Thoracic aorta (tissue), 2 donors: ENCODE measurements around the gene FAM13A. TPM values are rescaled to one million over a fixed set of nuclear protein-coding genes. Genes with fewer than 3 reads are reported as not detected.

Experiments
- ATAC-seq: fragments of 150-250 bp; one replicate; pipeline ENCODE4 v1.8.0; 2017; ENCODE audit warnings: low read depth; ENCODE audit not compliant: insufficient number of reproducible peaks, low FRiP score
- DNase-seq: peaks from one replicate; pipeline ENCODE4 v3.0.0-alpha.2; 2020; ENCODE audit warnings: low spot score
- H3K27ac ChIP-seq, 2 donors: fragments of 200-600 bp; sonication (generic); 1 replicate in 1 of 2; 2 replicates in 1 of 2; pipeline ENCODE4 v1.5.1; 2016; ENCODE audit warnings: mild to moderate bottlenecking in 2 of 2, moderate library complexity in 2 of 2
- H3K27me3 ChIP-seq: fragments of 200-600 bp; sonication (generic); replicated peaks from 2 replicates; pipeline ENCODE4 v1.6.0; 2016; ENCODE audit warnings: mild to moderate bottlenecking; ENCODE audit not compliant: insufficient read depth
- H3K36me3 ChIP-seq: fragments of 200-600 bp; sonication (generic); one replicate; pipeline ENCODE4 v1.5.1; 2016
- H3K4me1 ChIP-seq, 2 donors: fragments of 200-600 bp; sonication (generic); 1 replicate in 1 of 2; 2 replicates in 1 of 2; pipeline versions ENCODE4 v1.5.1 to v1.6.0; 2016; ENCODE audit warnings: low read depth in 2 of 2, mild to moderate bottlenecking in 1 of 2; ENCODE audit not compliant: control insufficient read depth in 1 of 2
- H3K4me3 ChIP-seq: fragments of 200-600 bp; sonication (generic); 2 replicates; pipeline ENCODE4 v1.5.1; 2016; ENCODE audit warnings: mild to moderate bottlenecking
- H3K9me3 ChIP-seq: fragments of 200-600 bp; sonication (generic); 2 replicates; pipeline ENCODE4 v1.5.1; 2016
- total RNA-seq, 2 donors: library from RNA; depleted of rRNA; stranded (reverse); fragments of >200 nt; gene quantifications; one replicate each; pipeline versions ENCODE4 v1.1.0 to v1.2.3, GENCODE V29; 2016
- TF ChIP-seq, protein P1 (sequence below): fragments of 200-600 bp; sonication (generic); IDR thresholded peaks from one replicate; pipeline ENCODE4 v1.5.1; 2019; ENCODE audit warnings: antibody characterized with exemption

The FAM13A gene
- total RNA-seq, 2 donors from 2014 or later, result 27.3 to 32.5 TPM

DNA sequence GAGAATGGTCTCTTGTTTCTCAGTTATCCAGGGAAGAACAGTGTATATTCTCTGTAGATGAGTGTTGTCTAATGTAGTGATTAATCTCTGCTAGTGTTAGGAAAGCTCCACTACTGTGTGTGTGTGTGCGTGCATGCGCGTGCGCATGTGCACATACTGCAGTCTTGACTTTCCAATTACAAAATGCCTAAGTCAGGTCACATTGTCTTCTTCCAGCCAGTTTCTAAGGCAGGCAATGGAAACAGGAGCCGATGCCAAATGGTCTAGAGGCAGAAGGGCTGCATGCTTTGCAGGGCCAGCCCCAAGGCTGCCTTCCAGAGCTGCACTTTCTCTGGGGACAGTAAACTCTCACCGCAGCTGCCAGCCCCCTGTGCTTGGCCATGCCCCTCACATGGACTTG, 328.8 kb downstream of the FAM13A start:
- peaks cover 0 to 31% of the 10 kb centered on the region in 2 donors for H3K4me1 ChIP-seq
- H3K27ac ChIP-seq, result no peak overlapping the region
- H3K9me3 ChIP-seq, result no peaks in the 10 kb centered on the region
- peaks cover 37% of the 10 kb centered on the region for H3K36me3 ChIP-seq
- no peaks in the 10 kb centered on the region for H3K27me3 ChIP-seq
- peak; percentile 44 for ATAC-seq
- no peak for DNase-seq
- H3K4me3 ChIP-seq, result no peak overlapping the region
- TF ChIP-seq, protein P1, sequence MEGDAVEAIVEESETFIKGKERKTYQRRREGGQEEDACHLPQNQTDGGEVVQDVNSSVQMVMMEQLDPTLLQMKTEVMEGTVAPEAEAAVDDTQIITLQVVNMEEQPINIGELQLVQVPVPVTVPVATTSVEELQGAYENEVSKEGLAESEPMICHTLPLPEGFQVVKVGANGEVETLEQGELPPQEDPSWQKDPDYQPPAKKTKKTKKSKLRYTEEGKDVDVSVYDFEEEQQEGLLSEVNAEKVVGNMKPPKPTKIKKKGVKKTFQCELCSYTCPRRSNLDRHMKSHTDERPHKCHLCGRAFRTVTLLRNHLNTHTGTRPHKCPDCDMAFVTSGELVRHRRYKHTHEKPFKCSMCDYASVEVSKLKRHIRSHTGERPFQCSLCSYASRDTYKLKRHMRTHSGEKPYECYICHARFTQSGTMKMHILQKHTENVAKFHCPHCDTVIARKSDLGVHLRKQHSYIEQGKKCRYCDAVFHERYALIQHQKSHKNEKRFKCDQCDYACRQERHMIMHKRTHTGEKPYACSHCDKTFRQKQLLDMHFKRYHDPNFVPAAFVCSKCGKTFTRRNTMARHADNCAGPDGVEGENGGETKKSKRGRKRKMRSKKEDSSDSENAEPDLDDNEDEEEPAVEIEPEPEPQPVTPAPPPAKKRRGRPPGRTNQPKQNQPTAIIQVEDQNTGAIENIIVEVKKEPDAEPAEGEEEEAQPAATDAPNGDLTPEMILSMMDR, result no peak

DNA sequence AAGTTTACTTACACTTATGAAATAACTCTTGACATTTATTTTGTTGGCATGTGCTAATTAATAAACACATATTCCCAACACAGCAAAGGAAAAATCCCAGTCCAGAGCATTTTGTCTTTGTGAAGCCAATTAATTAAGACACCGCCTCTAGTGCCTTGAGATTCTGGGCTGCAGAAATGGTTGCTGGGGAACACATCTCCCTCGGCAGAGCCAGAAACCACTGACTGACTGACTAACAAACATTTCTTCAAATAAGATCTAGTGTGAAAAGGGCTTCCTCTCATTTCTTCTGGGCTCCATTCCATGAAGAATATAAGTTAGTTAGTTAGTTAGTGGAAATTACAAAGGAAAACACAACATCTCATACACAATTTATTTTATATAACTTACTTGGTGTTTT, 331.0 kb downstream of the FAM13A start:
- H3K36me3 ChIP-seq, result peaks cover 36% of the 10 kb centered on the region
- H3K4me1 ChIP-seq, result peaks cover 14 to 52% of the 10 kb centered on the region in 2 donors
- H3K27me3 ChIP-seq, result no peaks in the 10 kb centered on the region
- DNase-seq (no peak), ATAC-seq (no peak)
- TF ChIP-seq, protein P1, result no peak
- H3K4me3 ChIP-seq, result no peak overlapping the region
- H3K27ac ChIP-seq, result no peak overlapping the region
- no peaks in the 10 kb centered on the region for H3K9me3 ChIP-seq

DNA sequence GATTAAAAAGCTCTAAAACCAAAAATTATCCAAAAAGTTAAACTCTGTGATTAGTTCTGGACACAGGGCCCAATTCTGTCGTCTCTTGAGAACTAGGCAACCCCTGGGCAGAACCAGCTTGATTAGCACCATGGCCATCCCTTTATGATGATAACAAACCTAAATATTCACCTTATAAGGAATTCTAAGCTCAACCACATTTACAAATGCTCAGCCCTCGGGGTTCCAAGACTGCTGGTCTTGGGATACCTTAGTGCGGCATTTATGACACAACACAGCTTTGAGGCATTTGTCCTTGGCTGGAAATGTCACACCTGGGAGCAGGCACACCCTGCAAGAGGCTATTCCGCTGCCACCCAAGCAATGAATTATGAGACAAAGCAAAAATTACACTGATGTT, 331.8 kb downstream of the FAM13A start:
- peaks cover 22 to 61% of the 10 kb centered on the region in 2 donors for H3K4me1 ChIP-seq
- no peak overlapping the region for H3K4me3 ChIP-seq
- TF ChIP-seq, protein P1, result no peak
- H3K36me3 ChIP-seq, result peaks cover 27% of the 10 kb centered on the region
- H3K9me3 ChIP-seq, result no peaks in the 10 kb centered on the region
- H3K27me3 ChIP-seq, result no peaks in the 10 kb centered on the region
- H3K27ac ChIP-seq, result no peak overlapping the region
- DNase-seq, result no peak
- ATAC-seq, result no peak

DNA sequence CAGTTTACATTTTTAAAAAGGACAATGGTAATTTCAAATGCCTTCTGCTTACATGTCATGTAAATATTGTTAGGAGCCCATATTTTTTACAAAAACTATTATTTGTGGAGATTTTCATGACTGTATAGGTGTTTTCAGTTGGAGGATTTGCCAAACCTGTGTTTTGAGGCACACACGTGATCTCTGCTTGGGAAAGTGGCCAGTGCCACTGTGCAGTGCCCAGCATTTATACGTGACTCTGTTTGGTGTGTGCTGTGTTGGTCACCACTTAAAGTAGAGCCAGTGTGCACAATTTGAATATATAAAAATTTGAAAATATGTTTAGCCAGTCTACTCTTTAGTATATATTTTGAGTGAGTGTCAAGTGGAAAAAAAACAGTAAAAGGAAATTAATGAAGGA, 332.6 kb downstream of the FAM13A start:
- TF ChIP-seq, protein P1, result no peak
- Histone ChIP-seq H3K4me3 (no peak overlapping the region), H3K9me3 (no peaks in the 10 kb centered on the region), H3K4me1 (peaks cover 26 to 62% of the 10 kb centered on the region in 2 donors), H3K27me3 (no peaks in the 10 kb centered on the region), H3K27ac (no peak overlapping the region), H3K36me3 (peaks cover 25% of the 10 kb centered on the region)
- no peak for ATAC-seq
- DNase-seq, result no peak

DNA sequence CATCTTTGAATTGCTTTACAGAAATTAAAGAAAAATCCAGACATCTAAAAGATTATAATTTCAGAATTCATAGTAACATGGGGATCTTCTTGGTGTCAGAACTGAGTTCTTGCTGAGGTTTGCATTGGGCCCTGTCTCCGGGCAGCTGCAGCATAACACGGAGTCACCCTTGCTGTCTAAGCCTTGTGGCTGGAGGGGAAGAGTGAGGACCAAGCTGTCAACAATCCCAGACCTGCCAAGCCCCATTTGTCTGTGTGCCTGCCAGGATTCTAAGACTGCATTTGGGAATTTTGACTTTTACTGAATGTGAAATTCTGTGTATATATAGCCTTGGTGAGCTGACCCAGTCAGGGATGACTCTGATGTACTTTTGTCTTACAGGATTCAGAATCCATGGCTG, 334.2 kb downstream of the FAM13A start:
- no peak for ATAC-seq

More for the DNA sequence above, 334.2 kb downstream of the FAM13A start:
- Histone ChIP-seq H3K27me3 (no peaks in the 10 kb centered on the region), H3K27ac (peak overlapping the region; percentile 18 to 31), H3K36me3 (peaks cover 21% of the 10 kb centered on the region), H3K4me1 (peaks cover 26 to 53% of the 10 kb centered on the region in 2 donors), H3K4me3 (no peak overlapping the region), H3K9me3 (peaks cover 2% of the 10 kb centered on the region)
- no peak for DNase-seq
- TF ChIP-seq, protein P1, result no peak
